Measurements from ENCODE around the gene IFFO2. TPM values are rescaled to one million over a fixed set of nuclear protein-coding genes. Genes with fewer than 3 reads are reported as not detected.

Gene IFFO2
- total RNA-seq, 4 donors from 2014 or later, result 4.1 to 19.4 (median 7.3) TPM

- no peak for TF ChIP-seq CTCF (IDR thresholded peaks at IDR 0.05)
- TF ChIP-seq POLR2A (IDR thresholded peaks at IDR 0.05), result no peak
- Histone ChIP-seq H3K4me1 (no peaks in the 10 kb centered on the region), H3K27me3 (no peaks in the 10 kb centered on the region), H3K4me3 (no peak overlapping the region), H3K9me3 (no peaks in the 10 kb centered on the region), H3K36me3 (no peaks in the 10 kb centered on the region), H3K27ac (no peak overlapping the region)
- DNase-seq, result no peak
- intact Hi-C loops (cut with DNase I; ENCODE audit: low total_unique reads), result no loop called here
These were observed 87.6 kb downstream of the IFFO2 start for GRCh38 chr1:18868801-18869424.

GRCh38 chr1:18868354-18868753 lies 88.1 kb downstream of the IFFO2 start:
- Histone ChIP-seq H3K27ac (no peak overlapping the region), H3K4me1 (no peaks in the 10 kb centered on the region), H3K27me3 (no peaks in the 10 kb centered on the region), H3K9me3 (no peaks in the 10 kb centered on the region), H3K4me3 (no peak overlapping the region), H3K36me3 (no peaks in the 10 kb centered on the region)
- intact Hi-C loops (cut with DNase I; ENCODE audit: low total_unique reads), result no loop called here
- no peak for DNase-seq
- no peak for TF ChIP-seq POLR2A (IDR thresholded peaks at IDR 0.05)
- no peak for TF ChIP-seq CTCF (IDR thresholded peaks at IDR 0.05)

GRCh38 chr1:18866846-18867245 lies 89.6 kb downstream of the IFFO2 start:
- H3K27ac ChIP-seq, result no peak overlapping the region
- intact Hi-C loops (cut with DNase I; ENCODE audit: low total_unique reads), result no loop called here
- no peaks in the 10 kb centered on the region for H3K27me3 ChIP-seq
- H3K36me3 ChIP-seq, result no peaks in the 10 kb centered on the region
- no peaks in the 10 kb centered on the region for H3K9me3 ChIP-seq
- H3K4me3 ChIP-seq, result no peak overlapping the region
- no peaks in the 10 kb centered on the region for H3K4me1 ChIP-seq
- no peak for DNase-seq
- TF ChIP-seq CTCF (IDR thresholded peaks at IDR 0.05), result no peak
- TF ChIP-seq POLR2A (IDR thresholded peaks at IDR 0.05), result no peak

GRCh38 chr1:18866314-18866713 lies 90.2 kb downstream of the IFFO2 start:
- no peak overlapping the region for H3K4me3 ChIP-seq
- DNase-seq, result no peak
- no peaks in the 10 kb centered on the region for H3K4me1 ChIP-seq
- TF ChIP-seq CTCF (IDR thresholded peaks at IDR 0.05) (no peak), POLR2A (IDR thresholded peaks at IDR 0.05) (no peak)
- no peaks in the 10 kb centered on the region for H3K36me3 ChIP-seq
- H3K27ac ChIP-seq, result no peak overlapping the region
- no peaks in the 10 kb centered on the region for H3K27me3 ChIP-seq
- H3K9me3 ChIP-seq, result no peaks in the 10 kb centered on the region
- intact Hi-C loops (cut with DNase I; ENCODE audit: low total_unique reads), result no loop called here

- no peak overlapping the region for H3K4me3 ChIP-seq
- TF ChIP-seq CTCF (IDR thresholded peaks at IDR 0.05) (no peak), POLR2A (IDR thresholded peaks at IDR 0.05) (no peak)
- no peaks in the 10 kb centered on the region for H3K27me3 ChIP-seq
- no peak for DNase-seq
- intact Hi-C loops (cut with DNase I; ENCODE audit: low total_unique reads), result no loop called here
- no peaks in the 10 kb centered on the region for H3K9me3 ChIP-seq
- H3K27ac ChIP-seq, result no peak overlapping the region
- H3K4me1 ChIP-seq, result no peaks in the 10 kb centered on the region
- no peaks in the 10 kb centered on the region for H3K36me3 ChIP-seq
These were observed 91.3 kb downstream of the IFFO2 start for GRCh38 chr1:18865176-18865575.
